Spleen (tissue), 11 donors: ENCODE data around the gene DEFB113. TPM values are rescaled to one million over a fixed set of nuclear protein-coding genes. Genes with fewer than 3 reads are reported as not detected.
"Not testable (repeated sequence)": the region's sequence is repeated elsewhere in the genome, so short reads cannot be mapped to it uniquely, and the experiment has no call there.

ENCODE experiments used
- DNase-seq: peaks from one replicate; pipeline ENCODE4 v3.0.0-alpha.2; 2020
- H3K27ac ChIP-seq, 8 donors: fragments of 200-600 bp; sonication (generic) in 7 of 8; 1 replicate in 4 of 8; 2 replicates in 4 of 8; pipeline versions ENCODE4 v1.5.0 to v1.8.0; 2016 to 2021; ENCODE audit warnings: inconsistent platforms in 4 of 8, mild to moderate bottlenecking in 4 of 8, moderate library complexity in 1 of 8
- H3K27me3 ChIP-seq, 7 donors: fragments of 200-600 bp; sonication (generic) in 6 of 7; replicated peaks in 1 of 7; 1 replicate in 4 of 7; 2 replicates in 3 of 7; pipeline versions ENCODE4 v1.5.0 to v1.8.0; 2016 to 2021; ENCODE audit warnings: inconsistent platforms in 3 of 7, mild to moderate bottlenecking in 1 of 7
- H3K36me3 ChIP-seq, 6 donors: fragments of 200-600 bp; sonication (generic) in 5 of 6; 1 replicate in 4 of 6; 2 replicates in 2 of 6; pipeline versions ENCODE4 v1.5.0 to v1.8.0; 2016 to 2021; ENCODE audit warnings: inconsistent platforms in 2 of 6
- H3K4me1 ChIP-seq, 6 donors: fragments of 200-600 bp; sonication (generic) in 5 of 6; 1 replicate in 3 of 6; 2 replicates in 3 of 6; pipeline versions ENCODE4 v1.5.0 to v1.8.0; 2016 to 2021; ENCODE audit warnings: inconsistent platforms in 3 of 6
- H3K4me3 ChIP-seq, 8 donors: fragments of 200-600 bp; sonication (generic) in 7 of 8; 1 replicate in 4 of 8; 2 replicates in 4 of 8; pipeline versions ENCODE4 v1.5.0 to v1.8.0; 2016 to 2021; ENCODE audit warnings: inconsistent platforms in 4 of 8, mild to moderate bottlenecking in 4 of 8, moderate library complexity in 2 of 8
- H3K9me3 ChIP-seq, 8 donors: fragments of 200-600 bp; sonication (generic) in 7 of 8; 1 replicate in 4 of 8; 2 replicates in 4 of 8; pipeline versions ENCODE4 v1.5.0 to v1.8.0; 2016 to 2021; ENCODE audit warnings: inconsistent platforms in 4 of 8
- POLR2A ChIP-seq, 3 donors: fragments of 450-650 bp; IDR thresholded peaks; one replicate each; pipeline ENCODE4 v1.5.1; 2017; ENCODE audit warnings: antibody characterized with exemption in 3 of 3, mild to moderate bottlenecking in 1 of 3
- POLR2AphosphoS5 ChIP-seq, 3 donors: sonication (generic); formaldehyde crosslinking; IDR thresholded peaks; one replicate each; pipeline ENCODE4 v1.5.1; 2017; ENCODE audit warnings: antibody characterized with exemption in 3 of 3
- WGBS, 5 donors: extraction: QIAGEN DNeasy Blood & Tissue Kit in 3 of 5; methylation state at CpG; one replicate each; pipeline versions ENCODE4 v1.1.5 to v1.1.7; 2013 to 2018; 5-methylcytosine and 5-hydroxymethylcytosine counted together
- intact Hi-C: fragments of 100-400 bp; cut with DNase I; formaldehyde crosslinking; loops from one replicate; pipeline ENCODE4 v1.15.0; 2023; ENCODE audit warnings: low total_unique reads
- polyA plus RNA-seq, 3 donors: library from polyadenylated mRNA; stranded (reverse); fragments of 200-250 nt; gene quantifications; one replicate each; pipeline ENCODE4 v1.2.1, GENCODE V29; 2013
- total RNA-seq, 7 donors: library from RNA; depleted of rRNA in 3 of 7; stranded (reverse); fragments of >200 nt in 3 of 7; fragmentation: NEBNext Ultra II Directional in 4 of 7; extraction: Animal tissue kit (Norgen Biotek cat#: 25700) in 4 of 7; gene quantifications; one replicate each; pipeline versions ENCODE4 v1.1.0 to v1.2.1, GENCODE V29; 2016 to 2021
- TF ChIP-seq, protein P1 (sequence below), 11 experiments: fragments of 200-600 bp in 7 of 11; fragments of 450-650 bp in 4 of 11; sonication (generic) in 4 of 11; IDR thresholded peaks in 8 of 11; conservative IDR thresholded peaks in 3 of 11; 1 replicate in 7 of 11; 2 replicates in 4 of 11; pipeline versions ENCODE4 v1.4.0 to v1.8.0; 2016 to 2021; ENCODE audit warnings: antibody characterized with exemption in 11 of 11, inconsistent platforms in 4 of 11, mild to moderate bottlenecking in 1 of 11
- donor health status: healthy with polysubstance abuse.
- donor health status: DM: no; HTN: no; CAD: no; lungs with moderate emphysema.
- donor health status: DM: no; HTN: no; CAD: no.
- donor health status: Bipolar disorder and iron deficiency.
- donor health status: healthy.
- donor health status: DM: no; HTN: no; CAD: no.
- donor health status: DM: yes; HTN: yes; CAD: no.

Gene DEFB113
- total and polyA plus RNA-seq, 10 donors, result not detected

DNA sequence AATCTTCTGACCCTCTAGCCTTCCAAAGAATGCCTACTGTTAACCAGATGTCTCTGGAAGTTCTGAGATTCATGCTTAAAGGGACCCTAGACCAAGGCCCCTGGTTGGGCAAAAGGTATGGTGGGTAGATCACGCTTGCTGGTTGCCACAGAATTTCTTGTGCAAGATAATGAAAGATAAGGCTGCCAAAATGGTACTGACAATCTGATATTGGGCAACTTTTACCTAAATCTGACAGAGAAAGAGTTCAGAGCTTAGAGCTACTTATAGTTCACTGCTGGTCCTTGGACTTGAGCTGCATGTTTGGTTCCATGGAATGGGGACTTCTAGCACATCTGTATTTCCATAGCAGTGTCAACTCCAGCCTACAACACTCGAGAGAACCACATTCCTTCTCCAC, 17.5 kb downstream of the DEFB113 start:
- H3K36me3 ChIP-seq, result no peaks in the 10 kb centered on the region
- intact Hi-C loops, result no loop called here
- H3K4me1 ChIP-seq, result no peaks in the 10 kb centered on the region
- H3K9me3 ChIP-seq, result no peaks in the 10 kb centered on the region
- 44 to 72% (median 51%) methylated on average over 2 of the region's 2 CpGs for WGBS, 5 donors
- no peak overlapping the region for H3K4me3 ChIP-seq
- H3K27me3 ChIP-seq, result no peaks in the 10 kb centered on the region
- TF ChIP-seq POLR2A (IDR thresholded peaks at IDR 0.05) (no peak), POLR2AphosphoS5 (IDR thresholded peaks at IDR 0.05) (no peak)
- TF ChIP-seq, protein P1, sequence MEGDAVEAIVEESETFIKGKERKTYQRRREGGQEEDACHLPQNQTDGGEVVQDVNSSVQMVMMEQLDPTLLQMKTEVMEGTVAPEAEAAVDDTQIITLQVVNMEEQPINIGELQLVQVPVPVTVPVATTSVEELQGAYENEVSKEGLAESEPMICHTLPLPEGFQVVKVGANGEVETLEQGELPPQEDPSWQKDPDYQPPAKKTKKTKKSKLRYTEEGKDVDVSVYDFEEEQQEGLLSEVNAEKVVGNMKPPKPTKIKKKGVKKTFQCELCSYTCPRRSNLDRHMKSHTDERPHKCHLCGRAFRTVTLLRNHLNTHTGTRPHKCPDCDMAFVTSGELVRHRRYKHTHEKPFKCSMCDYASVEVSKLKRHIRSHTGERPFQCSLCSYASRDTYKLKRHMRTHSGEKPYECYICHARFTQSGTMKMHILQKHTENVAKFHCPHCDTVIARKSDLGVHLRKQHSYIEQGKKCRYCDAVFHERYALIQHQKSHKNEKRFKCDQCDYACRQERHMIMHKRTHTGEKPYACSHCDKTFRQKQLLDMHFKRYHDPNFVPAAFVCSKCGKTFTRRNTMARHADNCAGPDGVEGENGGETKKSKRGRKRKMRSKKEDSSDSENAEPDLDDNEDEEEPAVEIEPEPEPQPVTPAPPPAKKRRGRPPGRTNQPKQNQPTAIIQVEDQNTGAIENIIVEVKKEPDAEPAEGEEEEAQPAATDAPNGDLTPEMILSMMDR (IDR thresholded peaks at IDR 0.05 in 8 of 11, conservative IDR thresholded peaks at IDR 0.05 in 3 of 11), result no peak
- no peak overlapping the region for H3K27ac ChIP-seq
- no peak for DNase-seq

DNA sequence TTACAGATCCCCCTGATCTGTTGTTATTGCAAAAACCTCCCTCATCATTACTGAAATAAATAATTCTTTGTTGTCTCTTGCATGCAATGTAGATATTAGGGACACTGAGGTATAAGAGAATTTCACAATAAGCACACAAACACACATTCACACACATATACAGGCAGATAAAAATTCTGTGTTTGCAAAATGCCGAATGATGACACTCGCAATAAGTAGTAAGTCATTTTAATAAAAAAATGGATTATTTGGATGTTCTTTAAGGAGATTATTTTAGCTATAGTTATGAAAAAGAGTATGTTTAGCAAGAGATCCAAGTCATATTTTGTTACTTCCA, 19.0 kb downstream of the DEFB113 start:
- Histone ChIP-seq H3K36me3 (no peaks in the 10 kb centered on the region), H3K27me3 (no peaks in the 10 kb centered on the region), H3K4me1 (no peaks in the 10 kb centered on the region), H3K27ac (no peak overlapping the region), H3K4me3 (no peak overlapping the region), H3K9me3 (no peaks in the 10 kb centered on the region)
- intact Hi-C loops, result no loop called here
- no peak for DNase-seq
- TF ChIP-seq, protein P1 (IDR thresholded peaks at IDR 0.05 in 8 of 11, conservative IDR thresholded peaks at IDR 0.05 in 3 of 11), result no peak
- TF ChIP-seq POLR2A (IDR thresholded peaks at IDR 0.05), result no peak
- TF ChIP-seq POLR2AphosphoS5 (IDR thresholded peaks at IDR 0.05), result no peak
- 93 to 97% (median 97%) methylated on average over 2 of the region's 2 CpGs for WGBS, 5 donors

DNA sequence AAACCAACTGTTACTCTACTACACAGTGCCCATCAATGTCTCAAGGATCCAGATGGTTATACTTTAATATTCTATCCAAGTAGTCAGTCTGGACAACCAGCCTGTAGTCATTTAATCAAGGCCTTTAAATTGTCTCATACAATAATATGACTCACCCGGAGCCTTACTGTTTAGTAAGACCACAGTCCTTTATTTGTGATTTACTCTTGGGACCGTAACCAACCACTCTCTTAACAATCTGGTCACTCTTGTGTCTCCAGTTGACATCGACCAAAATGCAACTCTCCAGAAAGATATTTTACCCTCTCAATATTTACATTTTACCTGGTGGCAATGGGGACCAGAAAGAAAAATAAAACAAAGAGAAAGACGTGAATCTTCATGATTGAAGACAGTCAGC, 20.4 kb downstream of the DEFB113 start:
- Histone ChIP-seq H3K9me3 (peaks cover 0 to 8% (median 4%) of the 10 kb centered on the region in 8 donors), H3K27ac (no peak overlapping the region), H3K4me1 (no peaks in the 10 kb centered on the region), H3K4me3 (no peak overlapping the region), H3K36me3 (no peaks in the 10 kb centered on the region), H3K27me3 (no peaks in the 10 kb centered on the region)
- TF ChIP-seq, protein P1 (IDR thresholded peaks at IDR 0.05 in 8 of 11, conservative IDR thresholded peaks at IDR 0.05 in 3 of 11), result no peak
- TF ChIP-seq POLR2A (IDR thresholded peaks at IDR 0.05) (no peak), POLR2AphosphoS5 (IDR thresholded peaks at IDR 0.05) (no peak)
- intact Hi-C loops, result no loop called here
- 79 to 93% (median 86%) methylated on average over 4 of the region's 4 CpGs for WGBS, 5 donors
- no peak for DNase-seq

DNA sequence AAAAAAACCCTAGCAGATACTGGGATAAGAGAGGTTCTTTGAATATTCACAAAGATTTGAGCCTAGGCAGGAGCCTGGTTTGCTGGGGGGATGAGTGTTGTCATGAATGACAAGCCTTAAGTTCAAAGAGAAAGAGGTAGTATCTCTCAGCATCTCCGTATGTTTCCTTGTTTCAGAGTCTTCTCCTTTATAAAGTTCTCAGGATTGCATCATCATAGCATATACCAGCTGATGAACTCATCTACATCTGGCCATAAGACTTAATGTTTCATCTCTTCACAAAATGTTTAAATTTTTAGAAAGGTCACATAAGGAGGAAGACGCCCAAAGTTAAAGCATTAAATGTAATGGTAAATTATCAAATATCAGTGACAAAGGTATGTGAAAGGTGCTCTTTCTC, 22.6 kb downstream of the DEFB113 start:
- H3K27ac ChIP-seq, result no peak overlapping the region
- 59 to 91% (median 79%) methylated on average over 2 of the region's 2 CpGs for WGBS, 5 donors
- peaks cover 0 to 12% (median 7%) of the 10 kb centered on the region in 8 donors for H3K9me3 ChIP-seq
- H3K4me1 ChIP-seq, result no peaks in the 10 kb centered on the region
- H3K36me3 ChIP-seq, result no peaks in the 10 kb centered on the region
- intact Hi-C loops, result no loop called here
- no peak for DNase-seq
- no peak overlapping the region for H3K4me3 ChIP-seq
- H3K27me3 ChIP-seq, result no peaks in the 10 kb centered on the region
- TF ChIP-seq, protein P1 (IDR thresholded peaks at IDR 0.05 in 8 of 11, conservative IDR thresholded peaks at IDR 0.05 in 3 of 11), result no peak
- TF ChIP-seq POLR2AphosphoS5 (IDR thresholded peaks at IDR 0.05) (no peak), POLR2A (IDR thresholded peaks at IDR 0.05) (no peak)

DNA sequence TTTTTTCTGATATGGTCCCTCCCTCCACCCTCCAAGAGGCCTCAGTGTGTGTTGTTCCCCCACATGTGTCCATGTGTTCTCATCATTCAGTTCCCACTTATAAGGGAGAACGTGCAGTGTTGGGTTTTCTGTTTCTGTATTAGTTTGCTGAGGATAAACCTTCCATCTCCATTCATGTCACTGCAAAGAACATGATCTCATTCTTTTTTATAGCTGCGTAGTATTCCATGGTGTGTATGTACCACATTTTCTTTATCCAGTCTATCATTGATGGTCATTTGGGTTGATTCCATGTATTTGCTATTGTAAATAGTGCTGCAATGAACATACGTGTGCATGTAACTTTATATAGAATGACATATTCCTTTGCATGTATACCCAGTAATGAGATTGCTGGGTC, 25.4 kb downstream of the DEFB113 start:
- H3K27me3 ChIP-seq, intact Hi-C loops, H3K36me3 ChIP-seq, H3K27ac ChIP-seq, DNase-seq, H3K4me3 ChIP-seq, H3K4me1 ChIP-seq: not testable (repeated sequence)
- peaks cover 0 to 12% (median 7%) of the 10 kb centered on the region in 8 donors for H3K9me3 ChIP-seq
- WGBS, 5 donors, result 80 to 88% (median 86%) methylated on average over 3 of the region's 3 CpGs
